Forelimb muscle (tissue), 1 donor: Measurements from ENCODE around the gene ZFAND2B. TPM values are rescaled to one million over a fixed set of nuclear protein-coding genes. Genes with fewer than 3 reads are reported as not detected.
A peak's percentile ranks its signal among the peaks of the same experiment; 100 is the strongest.

ENCODE experiments used
- DNase-seq: peaks from one replicate; pipeline ENCODE4 v3.0.0-alpha.2; 2013; ENCODE audit warnings: low read depth
- polyA plus RNA-seq: library from polyadenylated mRNA; unstranded; fragments of 120-200 nt; gene quantifications from one replicate; pipeline ENCODE4 v1.2.1, GENCODE V29; 2013; ENCODE audit not compliant: insufficient read length

The ZFAND2B gene
- polyA plus RNA-seq, 1 donor = 21.0 TPM

DNA sequence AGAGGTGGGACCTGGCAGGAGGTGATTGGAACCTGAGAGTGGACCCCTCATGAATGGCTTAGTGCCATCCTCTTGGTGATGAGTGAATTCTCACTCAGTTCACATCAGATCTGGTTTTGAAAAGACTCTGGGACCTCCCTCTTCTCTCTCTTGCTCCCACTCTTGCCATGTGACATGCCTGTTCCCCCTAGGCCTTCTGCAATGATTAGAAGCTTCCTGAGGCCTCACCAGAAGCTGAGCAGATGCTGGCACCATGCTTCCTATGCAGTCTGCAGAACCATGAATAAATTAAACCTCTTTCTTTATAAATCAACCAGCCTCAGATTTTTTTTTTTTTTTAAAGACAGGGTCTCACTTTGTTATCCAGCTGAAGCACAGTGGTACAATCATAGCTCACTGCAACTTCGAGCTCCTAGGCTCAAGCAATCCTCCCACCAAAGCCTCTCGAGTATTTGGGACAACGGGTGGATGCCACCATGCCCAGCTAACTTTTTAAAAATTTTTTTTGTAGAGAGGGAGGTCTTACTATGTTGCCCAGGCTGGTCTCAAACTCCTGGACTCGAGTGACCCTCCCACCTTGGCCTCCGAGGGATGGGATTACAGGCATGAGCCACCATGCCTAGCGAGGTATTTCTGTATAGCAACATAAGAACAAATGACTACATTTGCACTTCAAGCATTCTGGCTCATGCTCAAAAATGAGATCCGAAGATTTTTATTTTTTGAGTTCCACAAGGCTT lies 2.0 kb upstream of the ZFAND2B start:
- DNase-seq = no peak

DNA sequence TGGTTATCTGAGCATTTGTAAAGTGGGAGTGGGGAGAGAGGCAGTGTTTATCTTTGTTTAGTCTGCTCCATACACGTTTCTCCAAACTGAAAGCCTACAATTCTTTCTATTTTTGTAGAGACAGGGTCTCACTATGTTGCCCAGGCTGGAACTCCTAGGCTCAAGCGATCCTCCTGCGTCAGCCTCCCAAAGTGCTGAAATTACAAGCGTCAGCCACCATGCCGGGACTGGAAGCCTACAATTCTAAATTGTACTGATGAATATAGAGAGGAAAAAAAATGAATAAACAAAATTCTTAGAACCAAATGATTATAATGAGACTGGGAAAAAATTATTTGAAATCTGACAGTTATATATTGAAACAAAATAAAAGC lies 1.4 kb upstream of the ZFAND2B start:
- DNase-seq = no peak

- DNase-seq = no peak
Observed at GRCh38 chr2:219205981-219206327, 628 bp upstream of the ZFAND2B start.

- no peak for DNase-seq
Observed at GRCh38 chr2:219207134-219207883, 727 bp downstream of the ZFAND2B start.

- DNase-seq = no peak
Observed at GRCh38 chr2:219207884-219208740, 1.5 kb downstream of the ZFAND2B start.

DNA sequence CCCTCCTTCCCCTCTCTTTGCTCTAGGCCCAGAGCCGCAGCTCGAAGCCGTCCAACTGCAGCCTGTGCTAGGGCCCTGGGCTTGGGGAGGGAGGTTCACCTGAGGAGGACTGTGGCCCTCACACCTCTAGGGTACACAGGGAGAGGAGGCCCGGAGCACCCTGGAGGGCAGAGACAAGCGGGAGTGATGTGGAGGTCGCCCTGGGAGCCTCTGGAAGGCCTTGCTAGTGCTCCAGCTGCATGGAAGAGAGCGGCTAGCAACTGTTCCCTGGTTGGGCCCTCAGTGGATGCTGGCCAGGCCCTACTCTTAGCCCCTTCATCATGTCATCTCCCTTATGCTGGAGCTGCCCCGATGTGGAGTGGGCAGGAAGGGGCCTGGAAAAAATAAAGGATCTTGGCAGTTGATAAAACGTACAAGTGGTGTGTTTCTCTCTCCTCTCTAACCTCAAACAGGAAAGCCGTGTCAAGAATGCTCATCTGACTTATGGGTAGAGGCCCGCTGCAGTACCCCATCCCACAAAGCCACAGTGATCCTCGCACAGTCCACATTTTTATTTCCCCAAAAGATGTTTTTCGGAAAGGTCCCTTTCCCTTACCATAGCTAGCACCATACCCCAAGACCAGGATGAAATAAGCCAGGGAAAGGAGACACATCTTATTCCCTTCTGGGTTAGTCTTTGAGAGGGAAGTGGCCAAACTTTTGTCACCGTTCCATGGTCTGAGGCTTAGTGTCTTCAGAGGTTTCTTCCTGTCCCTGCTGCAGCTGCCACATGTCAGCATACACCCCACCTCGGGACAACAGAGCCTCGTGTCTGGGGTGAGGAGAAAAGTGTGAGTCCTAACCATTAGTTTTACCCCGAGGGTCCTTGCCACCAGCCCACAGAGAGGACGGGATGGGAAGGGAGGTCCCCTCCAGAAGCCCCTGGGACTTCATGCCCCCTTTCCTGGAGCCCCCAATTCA lies 2.9 kb downstream of the ZFAND2B start:
- no peak for DNase-seq

GRCh38 chr2:219210196-219210885 lies 3.8 kb downstream of the ZFAND2B start:
- DNase-seq = no peak

DNA sequence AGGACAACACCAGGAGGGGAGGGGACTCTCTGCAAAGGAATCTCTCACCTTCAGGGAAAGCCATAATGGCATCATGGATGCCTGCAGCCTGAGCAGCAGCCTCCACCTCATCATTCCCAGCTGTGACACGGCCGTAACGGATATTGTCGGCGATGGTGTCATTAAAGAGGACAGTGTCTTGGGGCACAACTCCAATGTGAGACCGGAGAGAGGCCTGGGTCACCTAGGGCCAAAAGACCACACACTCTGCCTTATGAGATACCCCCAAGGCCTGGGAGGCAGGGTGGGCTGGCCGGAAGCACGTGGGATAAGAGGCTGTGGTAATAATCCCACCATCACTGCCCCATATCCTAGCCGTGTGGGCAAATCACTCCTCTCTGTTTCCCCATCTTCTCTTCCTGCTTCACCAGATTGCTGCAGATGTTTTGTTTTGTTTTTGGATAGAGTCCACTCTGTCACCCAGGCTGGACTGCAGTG lies 4.3 kb downstream of the ZFAND2B start:
- DNase-seq = no peak

GRCh38 chr2:219213026-219213415 lies 6.4 kb downstream of the ZFAND2B start:
- no peak for DNase-seq

DNA sequence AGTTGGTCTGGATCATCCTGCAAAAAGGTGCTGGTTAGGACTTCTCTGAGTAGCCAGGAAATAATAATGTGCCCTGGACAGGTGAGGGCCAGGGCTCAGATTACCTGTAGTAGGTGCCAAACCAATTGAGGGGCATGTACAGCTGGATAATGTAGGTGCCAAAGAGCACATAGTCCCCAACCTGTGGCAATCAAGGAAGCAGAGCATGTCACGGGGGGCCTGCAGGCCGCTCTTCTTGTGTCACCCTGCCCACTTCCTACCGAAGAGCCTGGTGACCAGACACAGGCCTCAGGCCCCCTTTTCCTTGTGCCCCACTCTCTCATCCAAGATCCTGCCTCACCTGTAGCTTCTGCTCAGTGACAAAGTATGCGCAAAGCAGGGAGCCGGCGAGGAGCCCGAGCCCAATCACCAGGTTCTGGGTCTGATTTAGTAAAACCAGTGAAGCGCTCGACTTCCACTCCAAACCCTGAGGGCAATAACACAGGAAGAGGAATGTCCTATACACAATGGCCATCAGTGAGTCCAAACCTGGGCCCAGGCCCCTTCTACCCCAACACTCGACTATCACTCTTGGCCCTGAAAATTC lies 7.0 kb downstream of the ZFAND2B start:
- no peak for DNase-seq

- DNase-seq = no peak
Observed at GRCh38 chr2:219214141-219214540, 7.6 kb downstream of the ZFAND2B start.

DNA sequence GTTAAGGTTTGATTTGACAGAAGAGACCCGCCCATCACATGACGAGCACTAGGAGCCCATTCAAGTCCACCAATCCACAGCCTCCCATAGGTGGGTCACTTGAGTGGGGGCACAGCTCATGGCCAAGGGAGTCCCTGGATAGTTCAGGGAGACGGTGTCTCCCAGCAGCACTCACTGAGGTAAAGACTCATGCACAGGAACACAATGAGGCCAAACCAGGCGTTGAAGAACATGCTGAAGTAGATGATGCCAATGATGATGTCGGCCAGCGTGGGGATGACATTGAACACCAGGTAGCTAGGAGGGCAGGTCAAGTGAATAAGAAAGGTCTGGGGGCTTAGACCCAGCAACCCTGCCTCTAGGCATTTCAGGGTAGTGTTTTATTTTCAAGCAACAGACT lies 8.2 kb downstream of the ZFAND2B start:
- no peak for DNase-seq

- DNase-seq = no peak
Observed at GRCh38 chr2:219215871-219216534, 9.4 kb downstream of the ZFAND2B start.

DNA sequence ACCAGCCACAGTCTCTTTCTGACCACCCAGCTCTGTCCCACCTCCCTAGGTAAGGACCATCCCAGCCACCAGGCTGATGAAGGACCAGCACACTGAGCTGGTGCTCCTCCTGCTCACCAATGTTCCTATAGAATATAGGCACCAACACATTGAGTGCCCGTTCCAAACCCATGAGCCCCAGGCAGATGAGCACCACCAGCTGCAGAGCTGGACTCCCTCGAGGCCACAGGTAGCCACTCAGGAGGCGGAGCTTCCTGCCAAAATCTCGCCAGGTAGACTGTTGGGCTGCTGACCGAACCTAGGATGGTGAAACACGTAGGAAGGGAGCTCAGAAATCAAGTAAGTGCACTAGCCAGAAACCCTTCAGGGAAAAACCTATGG lies 9.9 kb downstream of the ZFAND2B start:
- DNase-seq = no peak

GRCh38 chr2:219218217-219218731 lies 11.7 kb downstream of the ZFAND2B start:
- DNase-seq = no peak

- DNase-seq = peak; percentile 90
Observed at GRCh38 chr2:219218732-219219701, 12.4 kb downstream of the ZFAND2B start, which contains the start of gene ABCB6. Gene ABCB6 (minus strand): TSS chr2:219218958. CDS start chr2:219218673, 285 bp downstream.

DNA sequence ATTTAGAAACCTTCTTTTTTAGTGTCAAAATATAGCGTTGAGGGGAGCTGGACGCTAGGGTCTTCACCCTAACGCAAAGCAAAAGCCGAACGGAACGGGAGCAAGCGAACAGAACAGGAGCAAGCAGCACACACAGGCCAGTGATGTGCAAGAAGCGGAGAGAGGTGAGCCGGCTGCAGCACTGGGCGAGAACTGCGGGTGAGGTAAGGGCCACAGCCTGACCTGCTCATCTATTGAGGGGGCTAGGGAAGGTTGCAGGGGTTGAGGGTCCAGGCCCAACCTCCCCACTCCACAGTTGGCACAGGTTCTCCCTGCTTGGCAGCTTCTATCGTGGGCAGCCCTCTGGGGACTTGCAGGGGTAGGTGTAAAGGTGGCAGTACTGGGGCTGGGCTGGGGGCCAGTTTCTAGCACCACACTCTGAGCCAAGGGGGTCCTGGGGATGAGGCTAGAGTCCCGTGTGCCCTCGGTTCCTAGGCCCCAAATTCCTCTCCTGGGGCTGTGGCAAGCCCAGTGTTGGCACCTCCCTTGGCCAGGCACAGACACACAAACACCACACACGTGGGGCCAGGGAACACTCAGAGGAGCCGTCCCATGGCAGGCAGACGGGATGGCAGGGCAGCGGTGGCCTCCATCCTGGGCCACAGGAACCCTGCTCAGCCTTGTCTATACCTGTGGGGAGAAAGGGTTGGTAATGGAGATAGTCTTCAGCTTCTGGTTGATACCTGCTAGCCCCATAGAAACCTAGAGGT lies 13.4 kb downstream of the ZFAND2B start:
- no peak for DNase-seq
